Panc1 (cell line): ENCODE results near the gene PWP1. TPM values are rescaled to one million over a fixed set of nuclear protein-coding genes. Genes with fewer than 3 reads are reported as not detected.

Source experiments
- ATAC-seq: fragments of 200-7000 bp; cut with Tn5 transposase; 2 replicates; pipeline ENCODE4 v1.9.1; 2020; ENCODE audit warnings: mild to moderate bottlenecking, moderate library complexity
- BruUV-seq: library from RNA; stranded (reverse); fragments of 400-500 nt; replicated peaks from 2 replicates; lab custom pipeline; 2021; lab: Mats Ljungman, UMichigan
- CTCF ChIA-PET: fragments of 300-600 bp; sonication (Branson Sonifier 250); formaldehyde crosslinking; loops from one replicate; lab custom pipeline; 2022; ENCODE audit warnings: antibody characterized with exemption; lab: Charles Lee
- POLR2A ChIA-PET: fragments of 300-600 bp; sonication (Branson Sonifier 250); formaldehyde crosslinking; loops from one replicate; lab custom pipeline; 2022; ENCODE audit warnings: antibody characterized with exemption; lab: Charles Lee
- DNase-seq: peaks from one replicate; pipeline ENCODE4 v3.0.0-alpha.2; 2010; ENCODE audit warnings: low read depth, low spot score
- H3K27ac ChIP-seq: 2 replicates; pipeline ENCODE4 v1.5.1; 2011; ENCODE audit warnings: mild to moderate bottlenecking, low read length, inconsistent platforms
- H3K27me3 ChIP-seq: fragments of 200-500 bp; sonication (Bioruptor generic); 2 replicates; pipeline ENCODE4 v1.6.0; 2014; ENCODE audit warnings: low read length, inconsistent platforms; ENCODE audit not compliant: control insufficient read depth, insufficient read depth
- H3K36me3 ChIP-seq: fragments of 200-500 bp; sonication (Bioruptor generic); 2 replicates; pipeline ENCODE4 v1.5.1; 2014; ENCODE audit warnings: inconsistent platforms, mild to moderate bottlenecking, low read length, moderate library complexity; ENCODE audit not compliant: control insufficient read depth, insufficient read depth
- H3K4me1 ChIP-seq: 2 replicates; pipeline ENCODE4 v1.5.1; 2011; ENCODE audit warnings: inconsistent platforms, mild to moderate bottlenecking, low read length, moderate library complexity; ENCODE audit not compliant: control insufficient read depth, insufficient read depth
- H3K4me3 ChIP-seq, 2 experiments: 2 replicates each; pipeline ENCODE4 v1.5.1; 2011 to 2012; ENCODE audit warnings: low read depth in 2 of 2, low read length in 2 of 2, mild to moderate bottlenecking in 2 of 2, inconsistent platforms in 1 of 2, moderate library complexity in 1 of 2
- H3K9me3 ChIP-seq: fragments of 200-500 bp; sonication (Bioruptor generic); 2 replicates; pipeline ENCODE4 v1.5.1; 2014; ENCODE audit warnings: low read depth, mild to moderate bottlenecking, inconsistent platforms, low read length, moderate library complexity; ENCODE audit not compliant: control insufficient read depth, insufficient read depth
- POLR2AphosphoS5 ChIP-seq: IDR thresholded peaks from 2 replicates; pipeline ENCODE4 v1.6.1; 2012; ENCODE audit warnings: mild to moderate bottlenecking, low read depth, low read length, moderate library complexity
- SIN3A ChIP-seq: IDR thresholded peaks from 2 replicates; pipeline ENCODE4 v1.6.1; 2012; ENCODE audit warnings: low read depth, mild to moderate bottlenecking, low read length, moderate library complexity, borderline replicate concordance; ENCODE audit not compliant: insufficient read depth
- TCF7L2 ChIP-seq: IDR thresholded peaks from 2 replicates; pipeline ENCODE4 v1.6.1; 2011; ENCODE audit warnings: mild to moderate bottlenecking, low read depth, low read length, inconsistent platforms
- in situ Hi-C: cut with HindIII; loops from 2 replicates; pipeline ENCODE4 v1.10.0; 2016; ENCODE audit warnings: low sequenced_read_pairs, low pct_unique_long_range_greater_than_20kb
- intact Hi-C: fragments of 100-400 bp; cut with micrococcal nuclease; formaldehyde crosslinking; loops from one replicate; pipeline ENCODE4 v1.10.0; 2022; ENCODE audit not compliant: unreplicated experiment
- total RNA-seq: library from RNA; stranded (reverse); gene quantifications from one replicate; pipeline ENCODE4 v1.2.1, GENCODE V29; 2021; ENCODE audit not compliant: unreplicated experiment
- TF ChIP-seq, protein P1 (sequence below): fragments of 450-650 bp; IDR thresholded peaks from 2 replicates; pipeline ENCODE4 v1.5.1; 2017; ENCODE audit warnings: mild to moderate bottlenecking
- TF ChIP-seq, protein P2 (sequence below), 2 experiments: IDR thresholded peaks; 2 replicates each; pipeline ENCODE4 v1.6.1; 2011 to 2012; ENCODE audit warnings: low read depth in 2 of 2, control low read depth in 1 of 2, low read length in 1 of 2, mild to moderate bottlenecking in 1 of 2, moderate library complexity in 1 of 2; ENCODE audit not compliant: insufficient read depth in 1 of 2

PWP1 gene
- total RNA-seq, 1 experiment from 2014 or later, result 61.7 TPM

GRCh38 chr12:107650977-107651376, 34.6 kb upstream of the PWP1 start:
- POLR2A ChIA-PET, result no interaction called here
- no peak overlapping the region for H3K4me3 ChIP-seq
- no peak overlapping the region for H3K27ac ChIP-seq
- BruUV-seq, result no TSS peak
- in situ Hi-C loops, result no loop called here
- CTCF ChIA-PET, result no interaction called here
- ATAC-seq (no peak), DNase-seq (no peak)
- intact Hi-C loops, result no loop called here
- no peaks in the 10 kb centered on the region for H3K4me1 ChIP-seq
- H3K27me3 ChIP-seq, result no peaks in the 10 kb centered on the region; the same call in 1 of the 2 replicates
- H3K9me3 ChIP-seq, result no peaks in the 10 kb centered on the region
- TF ChIP-seq POLR2AphosphoS5 (no peak), SIN3A (no peak), TCF7L2 (no peak)
- no peaks in the 10 kb centered on the region for H3K36me3 ChIP-seq

DNA sequence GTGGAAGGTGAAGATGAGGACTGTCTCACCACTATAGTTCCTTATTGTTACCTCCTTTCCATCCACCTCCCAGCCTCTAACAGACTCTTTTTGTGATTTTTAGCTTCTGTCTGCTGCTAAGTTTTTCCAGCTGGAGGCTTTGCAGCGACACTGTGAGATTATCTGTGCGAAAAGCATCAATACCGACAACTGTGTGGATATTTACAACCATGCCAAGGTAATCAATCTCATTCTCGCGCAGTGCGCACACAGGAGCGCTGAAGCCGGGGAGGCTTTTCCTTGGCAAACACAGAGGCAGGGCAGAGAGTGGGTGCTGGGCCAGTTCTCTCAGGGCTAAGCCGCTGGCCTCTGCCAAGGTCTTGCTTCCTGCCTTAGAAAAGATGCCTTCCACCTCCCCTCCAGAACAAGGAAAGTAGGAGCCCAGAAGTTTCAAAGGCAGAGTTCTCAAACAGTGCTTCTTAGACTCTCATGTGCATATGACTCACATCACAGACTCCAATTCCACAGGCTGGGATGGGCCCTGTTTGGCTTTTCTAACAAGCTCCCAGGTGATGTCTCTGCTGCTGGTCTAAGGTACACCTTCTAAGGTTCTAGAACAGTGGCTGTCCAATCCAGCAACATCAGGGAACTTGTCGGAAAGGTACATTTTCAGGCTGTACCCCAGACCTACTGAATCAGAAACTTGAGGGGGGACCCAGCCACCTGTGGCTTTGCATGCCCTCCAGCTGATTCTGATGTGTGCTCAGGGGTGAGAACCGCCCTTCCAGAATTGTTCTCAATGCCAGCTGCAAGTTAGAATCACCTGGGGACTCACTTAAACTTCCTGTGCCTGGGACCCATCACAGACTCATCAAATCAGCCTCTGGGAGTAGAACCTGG, 33.8 kb upstream of the PWP1 start:
- in situ Hi-C loops, result no loop called here
- CTCF ChIA-PET, result interaction anchor here (0.6 kb wide), 1 partner anchor 27 kb away, joined by 3 read pairs; no protein-coding TSS in a partner anchor
- ATAC-seq (no peak), DNase-seq (no peak)
- H3K9me3 ChIP-seq, result no peaks in the 10 kb centered on the region
- H3K27ac ChIP-seq, result no peak overlapping the region
- TF ChIP-seq, protein P1, sequence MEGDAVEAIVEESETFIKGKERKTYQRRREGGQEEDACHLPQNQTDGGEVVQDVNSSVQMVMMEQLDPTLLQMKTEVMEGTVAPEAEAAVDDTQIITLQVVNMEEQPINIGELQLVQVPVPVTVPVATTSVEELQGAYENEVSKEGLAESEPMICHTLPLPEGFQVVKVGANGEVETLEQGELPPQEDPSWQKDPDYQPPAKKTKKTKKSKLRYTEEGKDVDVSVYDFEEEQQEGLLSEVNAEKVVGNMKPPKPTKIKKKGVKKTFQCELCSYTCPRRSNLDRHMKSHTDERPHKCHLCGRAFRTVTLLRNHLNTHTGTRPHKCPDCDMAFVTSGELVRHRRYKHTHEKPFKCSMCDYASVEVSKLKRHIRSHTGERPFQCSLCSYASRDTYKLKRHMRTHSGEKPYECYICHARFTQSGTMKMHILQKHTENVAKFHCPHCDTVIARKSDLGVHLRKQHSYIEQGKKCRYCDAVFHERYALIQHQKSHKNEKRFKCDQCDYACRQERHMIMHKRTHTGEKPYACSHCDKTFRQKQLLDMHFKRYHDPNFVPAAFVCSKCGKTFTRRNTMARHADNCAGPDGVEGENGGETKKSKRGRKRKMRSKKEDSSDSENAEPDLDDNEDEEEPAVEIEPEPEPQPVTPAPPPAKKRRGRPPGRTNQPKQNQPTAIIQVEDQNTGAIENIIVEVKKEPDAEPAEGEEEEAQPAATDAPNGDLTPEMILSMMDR, result no peak
- TF ChIP-seq POLR2AphosphoS5 (no peak), TCF7L2 (no peak), SIN3A (no peak)
- TF ChIP-seq, protein P2, sequence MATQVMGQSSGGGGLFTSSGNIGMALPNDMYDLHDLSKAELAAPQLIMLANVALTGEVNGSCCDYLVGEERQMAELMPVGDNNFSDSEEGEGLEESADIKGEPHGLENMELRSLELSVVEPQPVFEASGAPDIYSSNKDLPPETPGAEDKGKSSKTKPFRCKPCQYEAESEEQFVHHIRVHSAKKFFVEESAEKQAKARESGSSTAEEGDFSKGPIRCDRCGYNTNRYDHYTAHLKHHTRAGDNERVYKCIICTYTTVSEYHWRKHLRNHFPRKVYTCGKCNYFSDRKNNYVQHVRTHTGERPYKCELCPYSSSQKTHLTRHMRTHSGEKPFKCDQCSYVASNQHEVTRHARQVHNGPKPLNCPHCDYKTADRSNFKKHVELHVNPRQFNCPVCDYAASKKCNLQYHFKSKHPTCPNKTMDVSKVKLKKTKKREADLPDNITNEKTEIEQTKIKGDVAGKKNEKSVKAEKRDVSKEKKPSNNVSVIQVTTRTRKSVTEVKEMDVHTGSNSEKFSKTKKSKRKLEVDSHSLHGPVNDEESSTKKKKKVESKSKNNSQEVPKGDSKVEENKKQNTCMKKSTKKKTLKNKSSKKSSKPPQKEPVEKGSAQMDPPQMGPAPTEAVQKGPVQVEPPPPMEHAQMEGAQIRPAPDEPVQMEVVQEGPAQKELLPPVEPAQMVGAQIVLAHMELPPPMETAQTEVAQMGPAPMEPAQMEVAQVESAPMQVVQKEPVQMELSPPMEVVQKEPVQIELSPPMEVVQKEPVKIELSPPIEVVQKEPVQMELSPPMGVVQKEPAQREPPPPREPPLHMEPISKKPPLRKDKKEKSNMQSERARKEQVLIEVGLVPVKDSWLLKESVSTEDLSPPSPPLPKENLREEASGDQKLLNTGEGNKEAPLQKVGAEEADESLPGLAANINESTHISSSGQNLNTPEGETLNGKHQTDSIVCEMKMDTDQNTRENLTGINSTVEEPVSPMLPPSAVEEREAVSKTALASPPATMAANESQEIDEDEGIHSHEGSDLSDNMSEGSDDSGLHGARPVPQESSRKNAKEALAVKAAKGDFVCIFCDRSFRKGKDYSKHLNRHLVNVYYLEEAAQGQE (IDR thresholded peaks at IDR 0.05; ENCODE audit: insufficient read depth in 1 of 2, low read depth in 2 of 2, low read length in 1 of 2), result no peak
- no peak overlapping the region for H3K4me3 ChIP-seq
- no TSS peak for BruUV-seq
- H3K36me3 ChIP-seq, result no peaks in the 10 kb centered on the region
- no peaks in the 10 kb centered on the region; the same call in 1 of the 2 replicates for H3K27me3 ChIP-seq
- no peaks in the 10 kb centered on the region for H3K4me1 ChIP-seq
- intact Hi-C loops, result no loop called here
- POLR2A ChIA-PET, result no interaction called here
